Hippocampal formation (tissue), 2 donors: ENCODE data around the gene RTN4R.
A peak's percentile ranks its signal among the peaks of the same experiment; 100 is the strongest.
"Not testable (repeated sequence)": the region's sequence is repeated elsewhere in the genome, so short reads cannot be mapped to it uniquely, and the experiment has no call there.

ENCODE experiments used
- DNase-seq, 2 donors: peaks; one replicate each; lab custom pipeline; 2025; lab: John Stamatoyannopoulos, UW

Gene RTN4R

GRCh38 chr22:20286784-20287423, 18.8 kb upstream of the RTN4R start:
- DNase-seq: not testable (repeated sequence)

DNA sequence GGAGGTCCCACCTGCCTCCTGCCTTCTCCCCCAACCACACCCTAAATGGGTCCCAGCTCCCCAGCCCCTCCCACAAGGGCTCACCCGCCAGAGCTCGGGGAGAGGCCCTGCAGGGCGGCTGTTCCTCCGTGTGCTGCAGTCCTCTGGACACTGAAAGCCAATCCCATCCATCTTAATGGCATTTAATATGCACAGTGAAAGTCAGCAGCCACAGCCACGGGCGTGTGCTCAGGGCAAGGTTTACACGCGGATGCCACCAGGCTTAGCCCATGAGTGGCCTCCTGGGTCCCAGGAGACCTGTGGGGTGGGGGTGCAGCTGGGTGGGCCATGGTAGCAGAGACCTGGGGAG, 18.2 kb upstream of the RTN4R start:
- not testable (repeated sequence) for DNase-seq

DNA sequence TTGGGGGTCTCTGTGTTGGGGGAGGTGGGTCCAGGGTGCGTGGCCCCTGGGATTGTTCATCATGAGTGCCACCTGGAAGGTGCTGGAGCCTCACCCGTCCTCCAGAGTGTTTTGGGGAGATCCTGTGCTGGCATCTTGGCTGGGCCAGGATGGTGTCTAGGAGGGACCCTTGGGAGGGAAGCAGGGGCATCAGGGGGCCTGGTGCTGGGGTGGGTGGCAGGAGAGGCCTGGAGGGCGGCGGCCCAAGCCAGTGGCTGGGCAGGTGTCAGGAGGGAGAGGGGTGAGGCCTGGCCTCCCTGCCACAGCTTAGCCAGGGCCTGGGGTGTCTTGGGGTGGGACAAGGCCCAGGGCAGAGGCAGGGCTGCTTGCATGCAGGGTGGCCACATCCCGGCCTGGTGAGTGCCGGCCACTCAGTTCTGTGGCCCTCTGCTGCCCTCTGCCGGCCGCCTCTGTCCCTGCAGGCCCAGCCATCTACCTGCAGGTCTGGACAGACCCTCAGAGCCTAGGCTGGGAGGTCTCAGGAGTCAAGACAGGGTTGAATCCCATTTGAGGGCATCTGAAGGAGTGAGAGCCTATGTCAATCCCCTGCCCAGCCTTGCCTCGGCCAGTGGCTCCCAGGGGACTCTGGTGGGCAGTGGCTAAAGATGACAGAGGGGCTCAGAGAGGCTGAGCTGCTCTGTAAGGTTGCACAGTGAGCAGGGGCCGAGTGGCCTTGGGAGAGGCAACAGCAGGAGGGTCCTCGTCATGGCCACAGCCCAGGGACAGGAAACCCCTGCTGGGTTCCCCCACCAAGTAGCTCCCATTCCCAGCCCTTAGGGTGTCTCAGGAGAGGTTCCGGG, 17.6 kb upstream of the RTN4R start:
- peak in 1 of 2 donors; percentile 65 for DNase-seq

DNA sequence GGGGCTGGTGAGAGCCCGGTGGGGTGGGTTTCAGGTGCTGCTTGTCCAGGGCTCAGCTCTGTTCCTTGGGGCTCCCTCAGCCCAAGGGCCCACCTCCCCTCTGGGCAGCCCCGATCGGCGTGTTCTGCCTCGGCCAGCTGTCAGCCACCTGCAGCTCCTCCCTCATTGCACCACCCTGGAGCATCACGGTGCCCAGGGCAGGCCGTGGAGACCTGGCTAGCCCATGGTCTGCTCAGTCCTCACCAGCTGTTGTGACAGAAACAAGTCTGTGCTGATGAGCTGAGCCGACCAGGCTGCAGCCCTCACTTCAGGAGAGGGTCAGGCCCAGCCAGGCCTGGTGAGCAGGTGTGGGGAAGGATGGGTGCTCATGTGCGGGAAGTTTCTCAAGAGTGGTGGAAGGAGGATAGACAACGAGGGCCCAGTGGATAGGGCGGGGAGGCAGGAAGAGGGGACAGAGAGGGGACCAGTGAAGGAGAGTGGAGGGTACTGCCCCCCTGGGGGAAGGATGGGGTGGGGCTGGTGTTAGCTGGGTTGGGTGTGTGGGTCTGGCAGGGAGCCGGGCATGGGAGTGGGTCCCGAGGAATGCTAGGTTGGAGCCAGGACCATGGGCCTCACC, 16.5 kb upstream of the RTN4R start:
- no peak for DNase-seq

DNA sequence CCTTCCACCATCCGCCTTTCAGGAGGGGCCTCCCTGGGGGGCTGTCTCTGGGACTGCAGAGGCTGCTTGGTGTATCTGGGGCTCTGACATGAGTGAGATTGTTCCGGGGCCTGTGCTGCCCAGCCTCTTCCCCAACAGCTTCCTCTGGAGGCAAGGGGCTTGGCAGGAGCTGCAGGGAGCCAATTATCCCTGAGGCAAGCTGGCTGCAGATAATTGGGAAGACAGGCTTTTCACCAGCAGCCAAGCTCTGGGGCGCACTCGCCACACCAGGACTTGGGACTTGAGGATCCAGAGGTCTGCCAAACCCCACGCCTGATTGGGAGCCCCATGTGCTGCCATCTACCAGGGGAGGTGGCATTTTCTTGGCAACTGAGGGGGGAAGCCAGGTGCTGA, 15.6 kb upstream of the RTN4R start:
- peak in 1 of 2 donors; percentile 21 for DNase-seq

DNA sequence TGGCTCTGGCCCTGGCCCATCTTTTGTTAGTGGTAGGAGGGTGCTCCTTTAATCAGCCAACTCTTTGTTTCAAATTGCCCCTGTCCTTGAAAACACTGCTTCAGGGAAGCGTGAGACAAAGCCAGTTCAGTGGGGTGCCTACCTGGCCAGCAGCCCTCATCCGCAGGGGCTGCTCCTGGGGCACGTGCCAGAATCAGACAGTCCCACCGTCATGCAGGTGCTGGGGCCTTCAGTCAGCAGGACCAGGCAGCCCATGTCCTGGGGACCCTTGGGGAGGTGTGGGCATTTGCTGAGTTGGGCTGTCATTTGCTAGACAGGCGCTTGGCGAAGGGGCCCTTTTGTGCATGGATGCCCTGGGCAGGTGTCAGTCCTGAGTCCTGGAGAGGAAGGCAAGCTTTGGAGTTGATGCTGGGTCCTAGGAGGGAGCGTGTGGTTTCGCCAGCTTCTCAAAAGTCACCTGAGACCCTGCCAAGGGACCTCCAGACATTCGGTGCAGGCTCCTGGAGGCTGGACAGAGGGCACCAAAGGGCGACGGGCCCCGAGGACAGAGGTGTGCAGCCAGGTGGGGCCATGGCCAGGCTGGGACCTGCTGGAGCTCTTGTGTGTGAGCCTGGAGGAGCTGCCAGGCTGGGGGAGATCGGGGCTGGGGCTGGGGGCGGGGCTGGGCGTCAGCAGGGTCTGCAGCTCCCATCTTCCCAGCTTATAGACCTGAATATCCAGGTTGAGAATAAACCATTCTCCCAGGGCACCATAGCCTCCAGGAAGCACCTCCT, 15.0 kb upstream of the RTN4R start:
- no peak for DNase-seq

DNA sequence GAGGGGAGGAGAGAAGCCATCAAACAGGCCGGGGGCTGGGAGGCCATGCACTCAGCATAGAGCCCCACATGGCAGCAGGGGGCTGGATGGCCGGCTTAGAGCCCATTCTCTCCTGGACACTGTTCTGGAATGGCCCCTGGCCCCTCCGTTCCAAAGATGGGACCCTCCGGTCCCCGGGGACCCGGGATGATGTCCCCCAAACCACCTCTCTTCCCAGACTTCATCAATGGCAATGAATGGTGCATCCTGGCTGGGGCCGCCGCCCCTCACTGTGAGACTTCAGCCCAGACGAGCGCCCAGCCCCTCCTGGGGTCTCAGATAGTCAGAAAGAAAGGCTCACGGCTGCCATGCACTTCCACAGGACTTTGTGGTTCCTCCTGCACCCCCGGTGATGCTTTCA, 13.8 kb upstream of the RTN4R start:
- no peak for DNase-seq

DNA sequence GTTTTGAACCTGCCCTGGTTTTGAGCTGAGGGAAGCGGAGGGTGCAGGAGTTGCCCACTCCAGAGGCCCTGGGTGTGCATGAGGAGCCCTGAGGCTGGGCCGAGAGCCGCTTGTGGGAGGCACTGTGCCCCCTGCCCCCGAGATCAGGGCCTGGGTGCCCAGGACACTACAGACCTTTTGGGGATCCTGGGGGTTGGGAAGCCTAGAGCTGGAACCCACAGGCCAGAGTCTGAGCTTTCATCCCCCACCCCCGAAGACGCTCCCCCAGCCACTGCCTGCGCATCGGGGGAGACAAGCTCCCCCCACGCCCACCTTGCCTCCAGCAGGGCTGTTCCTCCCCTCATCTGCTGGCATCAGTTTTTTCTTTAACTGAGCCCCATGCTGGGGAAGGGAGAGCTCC, 13.4 kb upstream of the RTN4R start:
- DNase-seq: not testable (repeated sequence)

- DNase-seq: no peak
Measured at GRCh38 chr22:20280866-20281265, 12.7 kb upstream of the RTN4R start.

DNA sequence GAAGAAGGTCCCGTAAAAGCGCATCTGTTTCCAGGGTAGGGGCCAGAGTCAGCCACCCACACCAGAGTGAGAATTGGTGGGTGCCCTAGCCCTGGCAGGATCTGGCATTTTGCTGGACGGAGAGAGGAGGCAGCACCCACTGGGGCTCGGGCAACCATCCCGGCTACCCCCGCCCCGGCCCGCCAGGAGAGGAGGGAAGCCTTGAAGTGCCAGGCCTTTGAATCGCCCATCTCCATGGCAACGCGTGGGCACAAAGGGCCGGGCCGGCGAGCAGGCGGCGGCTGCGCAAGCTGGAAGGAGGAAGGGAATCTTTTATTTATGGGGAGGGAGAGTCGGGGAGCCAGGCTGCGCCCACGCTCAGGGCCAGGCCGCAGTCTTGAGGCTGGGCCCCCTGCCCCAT, 12.0 kb upstream of the RTN4R start:
- peak in 1 of 2 donors; percentile 35 for DNase-seq

- no peak for DNase-seq
Measured at GRCh38 chr22:20279662-20280134, 11.6 kb upstream of the RTN4R start.

GRCh38 chr22:20278726-20279490, 10.8 kb upstream of the RTN4R start:
- not testable (repeated sequence) for DNase-seq

DNA sequence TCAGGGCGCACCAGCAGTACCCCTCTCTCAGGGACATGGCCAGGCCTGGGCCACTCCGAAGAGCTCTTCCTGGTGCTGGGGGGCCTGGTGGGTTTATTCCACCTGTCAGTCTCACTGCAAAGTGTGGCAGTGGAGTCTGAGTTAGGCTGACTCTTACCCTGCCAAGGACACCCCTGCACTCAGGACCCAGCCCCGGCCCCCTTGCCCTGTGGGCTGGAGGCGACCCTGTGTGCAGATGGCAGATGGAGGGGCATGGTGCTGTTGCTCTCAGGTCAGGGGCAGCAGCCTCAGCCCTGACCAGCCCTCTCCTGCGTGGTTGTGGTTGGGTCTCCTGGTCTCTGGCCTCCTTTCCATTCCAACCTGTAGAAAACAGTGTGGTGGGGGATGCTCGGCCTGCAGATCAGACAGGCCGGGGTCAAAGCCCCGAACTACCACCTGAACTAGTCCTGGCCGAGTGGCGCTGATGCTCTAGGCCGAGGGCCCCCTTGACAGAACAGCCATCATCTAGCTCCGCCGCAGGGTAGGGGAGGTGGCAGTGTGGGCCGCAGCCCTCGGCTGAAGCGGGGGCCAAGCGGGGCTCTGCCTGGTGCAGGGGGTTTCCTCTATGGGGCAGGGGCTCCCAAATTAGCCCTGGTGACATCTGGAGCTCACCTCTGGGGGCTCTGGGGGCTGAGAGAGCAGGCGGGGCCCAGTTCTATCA, 10.0 kb upstream of the RTN4R start:
- DNase-seq: not testable (repeated sequence)

- DNase-seq: no peak
Measured at GRCh38 chr22:20276468-20276867, 8.3 kb upstream of the RTN4R start.

GRCh38 chr22:20275836-20276235, 7.7 kb upstream of the RTN4R start:
- no peak for DNase-seq

GRCh38 chr22:20275325-20275724, 7.2 kb upstream of the RTN4R start:
- DNase-seq: not testable (repeated sequence)

- not testable (repeated sequence) for DNase-seq
Measured at GRCh38 chr22:20274374-20274773, 6.3 kb upstream of the RTN4R start.

- no peak for DNase-seq
Measured at GRCh38 chr22:20273758-20274181, 5.7 kb upstream of the RTN4R start.

- DNase-seq: no peak
Measured at GRCh38 chr22:20272700-20273099, 4.6 kb upstream of the RTN4R start.

GRCh38 chr22:20272174-20272573, 4.1 kb upstream of the RTN4R start:
- DNase-seq: no peak
